ENCODE measurements around the gene ROBO1.

ROBO1 gene

GRCh38 chr3:79767905-79768267, at the start of gene ROBO1:
Gene ROBO1 (minus strand): TSS chr3:79767998.
- Histone ChIP-seq H3K27ac (ENCODE audit: low read depth, low read length) (no peak within 1 kb of the TSS), H3K27me3 (ENCODE audit: low read length) (no peaks in the 10 kb centered on the region), H3K9ac (ENCODE audit: low read length) (no peak within 1 kb of the TSS), H2AFZ (ENCODE audit: low read depth, low read length, severe bottlenecking) (no peak within 1 kb of the TSS), H4K20me1 (ENCODE audit: low read depth, low read length) (no peaks in the 10 kb centered on the region), H3K9me3 (ENCODE audit: insufficient read depth, low read length) (no peaks in the 10 kb centered on the region), H3K9me2 (replicated peaks; ENCODE audit: insufficient read depth, low read length) (no peaks in the 10 kb centered on the region), H3K79me2 (ENCODE audit: insufficient read depth, low read length) (no peaks in the 10 kb centered on the region), H3K36me3 (ENCODE audit: low read length) (no peaks in the 10 kb centered on the region), H3K4me2 (ENCODE audit: low read depth, low read length, poor library complexity, severe bottlenecking) (no peak within 1 kb of the TSS), H3K4me3 (ENCODE audit: insufficient read depth, low read length, poor library complexity, severe bottlenecking) (no peak within 1 kb of the TSS), H3F3A (ENCODE audit: insufficient read depth) (no peaks in the 10 kb centered on the region)
- no peak for TF ChIP-seq CTCF (IDR thresholded peaks at IDR 0.05; ENCODE audit: insufficient read depth, low read length, poor library complexity, severe bottlenecking)
- TF ChIP-seq EZH2phosphoT487 (conservative IDR thresholded peaks at IDR 0.05; ENCODE audit: low read length): no peak

DNA sequence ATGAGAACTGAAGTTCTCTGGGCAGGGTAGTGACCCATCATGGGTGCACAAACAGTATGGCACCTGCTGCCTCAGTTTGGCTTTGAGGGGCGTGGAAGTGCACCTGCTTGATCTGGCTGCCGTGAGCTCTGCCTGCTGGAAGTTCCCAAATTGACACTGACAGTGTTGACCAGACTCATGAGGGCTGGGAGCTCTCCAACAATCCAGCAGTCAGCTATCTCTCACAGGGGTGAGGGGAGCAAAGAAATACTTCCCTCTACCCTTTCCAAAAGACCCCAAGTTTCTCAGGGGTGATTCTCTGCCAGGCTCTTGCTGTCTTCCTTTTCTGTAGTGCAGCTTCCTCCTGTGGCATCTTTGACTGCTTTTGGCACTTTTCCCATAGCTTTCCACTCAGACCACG, 49.4 kb upstream of the ROBO1 start:
- no peaks in the 10 kb centered on the region for H4K20me1 ChIP-seq (ENCODE audit: low read depth, low read length)
- H3K27me3 ChIP-seq (ENCODE audit: low read length): no peaks in the 10 kb centered on the region
- TF ChIP-seq CTCF (IDR thresholded peaks at IDR 0.05; ENCODE audit: insufficient read depth, low read length, poor library complexity, severe bottlenecking) (no peak), EZH2phosphoT487 (conservative IDR thresholded peaks at IDR 0.05; ENCODE audit: low read length) (no peak)
- H3K9ac ChIP-seq (ENCODE audit: low read length): no peak overlapping the region
- no peak overlapping the region for H2AFZ ChIP-seq (ENCODE audit: low read depth, low read length, severe bottlenecking)
- no peak overlapping the region for H3K4me2 ChIP-seq (ENCODE audit: low read depth, low read length, poor library complexity, severe bottlenecking)
- no peaks in the 10 kb centered on the region for H3K9me2 ChIP-seq (replicated peaks; ENCODE audit: insufficient read depth, low read length)
- H3F3A ChIP-seq (ENCODE audit: insufficient read depth): no peaks in the 10 kb centered on the region
- no peaks in the 10 kb centered on the region for H3K79me2 ChIP-seq (ENCODE audit: insufficient read depth, low read length)
- H3K4me3 ChIP-seq (ENCODE audit: insufficient read depth, low read length, poor library complexity, severe bottlenecking): no peak overlapping the region
- no peaks in the 10 kb centered on the region for H3K36me3 ChIP-seq (ENCODE audit: low read length)
- no peaks in the 10 kb centered on the region for H3K9me3 ChIP-seq (ENCODE audit: insufficient read depth, low read length)
- H3K27ac ChIP-seq (ENCODE audit: low read depth, low read length): no peak overlapping the region

- H3F3A ChIP-seq (ENCODE audit: insufficient read depth): no peaks in the 10 kb centered on the region
- H3K9me2 ChIP-seq (replicated peaks; ENCODE audit: insufficient read depth, low read length): no peaks in the 10 kb centered on the region
- no peak overlapping the region for H2AFZ ChIP-seq (ENCODE audit: low read depth, low read length, severe bottlenecking)
- H3K9me3 ChIP-seq (ENCODE audit: insufficient read depth, low read length): no peaks in the 10 kb centered on the region
- H3K9ac ChIP-seq (ENCODE audit: low read length): no peak overlapping the region
- TF ChIP-seq EZH2phosphoT487 (conservative IDR thresholded peaks at IDR 0.05; ENCODE audit: low read length) (no peak), CTCF (IDR thresholded peaks at IDR 0.05; ENCODE audit: insufficient read depth, low read length, poor library complexity, severe bottlenecking) (no peak)
- H3K27me3 ChIP-seq (ENCODE audit: low read length): no peaks in the 10 kb centered on the region
- no peaks in the 10 kb centered on the region for H3K36me3 ChIP-seq (ENCODE audit: low read length)
- no peak overlapping the region for H3K27ac ChIP-seq (ENCODE audit: low read depth, low read length)
- H3K79me2 ChIP-seq (ENCODE audit: insufficient read depth, low read length): no peaks in the 10 kb centered on the region
- no peak overlapping the region for H3K4me2 ChIP-seq (ENCODE audit: low read depth, low read length, poor library complexity, severe bottlenecking)
- no peak overlapping the region for H3K4me3 ChIP-seq (ENCODE audit: insufficient read depth, low read length, poor library complexity, severe bottlenecking)
- no peaks in the 10 kb centered on the region for H4K20me1 ChIP-seq (ENCODE audit: low read depth, low read length)
Measured at GRCh38 chr3:79815478-79815877, 47.7 kb upstream of the ROBO1 start.

DNA sequence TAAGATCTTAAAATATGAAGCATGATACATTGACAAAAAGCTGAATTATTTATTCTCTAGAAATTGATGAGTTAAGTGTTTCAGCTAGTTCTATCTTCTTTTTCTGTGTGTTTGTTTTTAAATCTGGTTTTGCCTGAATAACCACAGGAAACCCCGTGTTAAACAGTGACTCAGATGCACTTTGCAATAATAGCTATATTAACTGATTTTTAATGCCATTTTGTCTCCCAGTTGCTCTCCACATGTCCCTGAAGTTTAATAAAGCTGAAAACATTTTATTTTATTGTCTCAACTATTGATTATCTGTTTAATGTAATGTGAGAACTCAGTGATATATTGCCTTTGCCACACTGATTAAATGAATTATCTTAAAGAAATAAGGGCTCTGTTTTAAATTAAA, 42.8 kb upstream of the ROBO1 start:
- Histone ChIP-seq H3K9me3 (ENCODE audit: insufficient read depth, low read length) (no peaks in the 10 kb centered on the region), H3F3A (ENCODE audit: insufficient read depth) (no peaks in the 10 kb centered on the region), H3K4me3 (ENCODE audit: insufficient read depth, low read length, poor library complexity, severe bottlenecking) (no peak overlapping the region), H3K4me2 (ENCODE audit: low read depth, low read length, poor library complexity, severe bottlenecking) (no peak overlapping the region), H2AFZ (ENCODE audit: low read depth, low read length, severe bottlenecking) (no peak overlapping the region), H3K27me3 (ENCODE audit: low read length) (no peaks in the 10 kb centered on the region), H3K27ac (ENCODE audit: low read depth, low read length) (no peak overlapping the region), H4K20me1 (ENCODE audit: low read depth, low read length) (no peaks in the 10 kb centered on the region), H3K36me3 (ENCODE audit: low read length) (no peaks in the 10 kb centered on the region), H3K79me2 (ENCODE audit: insufficient read depth, low read length) (no peaks in the 10 kb centered on the region), H3K9ac (ENCODE audit: low read length) (no peak overlapping the region), H3K9me2 (replicated peaks; ENCODE audit: insufficient read depth, low read length) (no peaks in the 10 kb centered on the region)
- TF ChIP-seq CTCF (IDR thresholded peaks at IDR 0.05; ENCODE audit: insufficient read depth, low read length, poor library complexity, severe bottlenecking) (no peak), EZH2phosphoT487 (conservative IDR thresholded peaks at IDR 0.05; ENCODE audit: low read length) (no peak)
